GM19452 (cell line): ENCODE data around the gene LYRM4.

ENCODE experiments used
- ATAC-seq: cut with Tn5 transposase; IDR thresholded peaks from one replicate; pipeline ENCODE4 v1.9.1; 2021; ENCODE audit not compliant: unreplicated experiment

The LYRM4 gene

GRCh38 chr6:5178806-5179205 lies 81.9 kb downstream of the LYRM4 start:
- no peak for ATAC-seq

GRCh38 chr6:5175635-5176034 lies 85.1 kb downstream of the LYRM4 start:
- ATAC-seq, result no peak

DNA sequence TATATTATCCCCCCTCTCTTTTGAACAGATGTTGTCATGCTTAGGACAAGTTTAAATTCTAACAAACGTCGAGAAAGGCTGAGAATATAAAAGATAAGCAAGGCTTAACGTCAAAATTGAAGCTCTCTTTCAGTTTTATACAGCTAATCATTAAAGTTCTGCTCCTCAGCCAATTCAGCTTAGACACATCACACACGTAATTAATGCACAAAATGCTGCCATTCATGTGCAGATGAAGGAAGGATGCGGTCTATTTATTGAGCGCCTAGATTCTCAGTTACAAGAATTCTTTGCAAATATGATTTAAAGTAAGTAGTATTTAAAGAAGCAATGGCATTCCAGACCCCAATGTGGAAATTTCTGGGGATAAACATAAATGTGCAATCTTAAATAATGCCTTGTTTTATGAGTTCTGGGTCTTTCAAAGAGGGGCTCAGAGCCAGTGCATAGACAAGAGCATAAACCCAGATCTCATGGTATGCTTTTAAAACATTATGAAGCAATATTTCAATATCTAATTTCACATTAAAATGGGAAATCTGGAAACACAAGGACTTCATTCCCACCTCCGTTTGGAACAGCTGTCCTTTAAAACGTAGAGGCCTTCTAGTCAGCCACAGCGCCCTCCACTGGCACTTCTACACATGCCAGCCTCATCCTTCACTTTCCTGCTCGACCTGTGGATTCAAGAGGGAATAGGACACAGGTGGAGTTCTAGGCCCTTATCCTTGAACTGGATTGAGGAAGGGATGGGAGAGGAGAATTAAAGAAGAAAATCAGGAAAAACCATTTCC lies 85.8 kb downstream of the LYRM4 start:
- peak; percentile 3 for ATAC-seq

DNA sequence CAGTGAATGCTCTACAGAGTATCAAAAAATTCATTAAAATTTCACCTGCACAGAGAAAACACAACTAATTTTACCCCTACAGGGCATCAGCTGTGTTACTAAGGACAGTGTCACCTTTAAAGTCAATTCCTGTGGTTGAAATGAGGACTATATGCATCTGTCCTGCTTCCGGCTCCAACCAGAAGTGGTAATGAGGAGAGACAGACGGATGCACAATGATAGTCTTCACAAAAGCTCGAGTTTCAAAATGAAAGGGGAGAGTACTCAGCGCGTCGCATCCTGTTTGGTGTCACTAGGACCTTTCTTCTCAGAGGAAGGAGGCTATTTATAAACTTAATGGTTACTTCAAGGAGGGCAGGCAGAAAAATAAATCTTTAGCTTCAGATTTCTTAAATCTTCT lies 86.5 kb downstream of the LYRM4 start:
- peak; percentile 95 for ATAC-seq

GRCh38 chr6:5173810-5174209 lies 86.9 kb downstream of the LYRM4 start:
- ATAC-seq, result peak; percentile 35

DNA sequence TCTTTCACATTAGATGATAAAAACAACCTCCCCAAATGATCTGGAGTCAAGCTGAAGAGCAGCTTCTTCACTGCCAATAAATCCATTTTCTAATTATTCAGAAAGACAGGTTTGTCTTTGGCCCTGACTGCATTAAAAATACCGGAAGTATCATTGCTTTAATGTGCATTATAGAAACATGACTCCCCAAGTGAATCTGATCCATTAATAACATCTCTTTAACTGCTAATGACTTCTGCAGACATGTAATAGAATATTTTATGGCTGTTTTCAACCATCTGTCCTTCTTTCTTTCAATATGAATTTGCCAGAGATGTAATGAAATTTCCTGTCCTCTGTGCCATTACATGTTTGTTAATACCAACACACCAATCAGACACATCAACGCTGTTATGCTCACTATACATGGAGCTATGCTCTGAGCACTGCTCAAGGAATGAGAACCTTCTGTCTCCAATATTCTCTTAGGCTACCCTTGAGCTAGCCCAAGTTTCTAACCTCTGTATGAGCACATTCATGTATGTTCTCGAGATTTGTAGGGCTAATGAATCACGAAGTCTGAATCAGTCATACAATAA lies 87.8 kb downstream of the LYRM4 start:
- no peak for ATAC-seq

- ATAC-seq, result no peak
Observed at GRCh38 chr6:5172041-5172653, 88.6 kb downstream of the LYRM4 start.

GRCh38 chr6:5167501-5167900 lies 93.2 kb downstream of the LYRM4 start:
- ATAC-seq, result no peak

DNA sequence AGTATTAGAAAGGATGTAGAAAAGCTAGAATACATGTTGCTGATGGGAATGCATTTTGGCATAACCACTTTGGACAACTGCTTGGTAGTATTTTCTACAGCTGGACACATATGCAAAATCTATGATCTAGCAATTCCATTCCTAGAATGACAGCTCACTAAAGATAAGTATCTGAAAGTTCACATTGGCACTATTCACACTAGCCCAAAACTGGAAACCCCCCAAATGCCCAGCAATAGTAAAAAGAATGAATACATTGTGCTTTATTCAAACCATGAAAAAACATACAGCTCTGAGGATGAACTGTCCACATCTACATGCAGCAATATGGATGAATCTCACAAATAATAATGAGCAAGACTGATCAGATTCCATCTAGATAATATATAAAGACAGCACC lies 96.7 kb downstream of the LYRM4 start:
- no peak for ATAC-seq

- no peak for ATAC-seq
Observed at GRCh38 chr6:5163247-5163646, 97.5 kb downstream of the LYRM4 start.

DNA sequence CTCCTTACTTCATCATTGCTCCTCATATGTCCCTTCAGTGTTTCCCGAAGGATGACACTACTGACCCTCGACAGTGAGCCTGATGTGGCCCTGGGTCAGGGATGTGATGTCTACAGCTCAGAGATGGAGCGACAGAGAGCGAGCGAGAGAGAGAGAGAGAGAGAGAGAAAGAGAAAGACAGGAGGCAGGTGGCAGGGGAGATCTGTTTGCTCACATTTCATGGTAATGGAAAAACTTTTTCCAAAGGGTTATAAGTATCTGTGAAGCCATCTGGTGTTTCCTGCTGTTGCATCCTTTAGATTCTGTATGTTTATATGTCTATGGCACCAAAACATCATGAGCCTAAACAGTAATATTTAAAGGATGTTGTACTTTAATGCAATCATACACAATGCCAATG lies 98.4 kb downstream of the LYRM4 start:
- ATAC-seq, result no peak

DNA sequence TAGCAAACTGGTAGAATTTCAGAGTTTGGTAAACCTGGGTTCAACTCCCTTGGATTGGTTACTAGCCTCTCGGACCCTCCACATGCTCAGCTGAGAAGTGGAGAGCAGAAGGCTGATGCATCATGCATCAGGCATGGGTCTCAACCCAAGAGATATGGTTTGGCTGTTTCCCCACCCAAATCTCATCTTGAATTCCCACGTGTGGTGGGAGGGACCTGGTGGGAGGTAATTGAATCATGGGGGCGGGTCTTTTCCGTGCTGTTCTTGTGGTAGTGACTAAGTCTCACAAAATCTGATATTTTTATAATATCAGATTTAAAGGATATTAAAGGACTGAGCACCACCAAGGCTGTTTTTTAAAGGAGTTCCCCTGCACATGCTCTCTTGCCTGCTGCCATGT lies 100.5 kb downstream of the LYRM4 start:
- ATAC-seq, result no peak

GRCh38 chr6:5159162-5159561 lies 101.6 kb downstream of the LYRM4 start:
- no peak for ATAC-seq

DNA sequence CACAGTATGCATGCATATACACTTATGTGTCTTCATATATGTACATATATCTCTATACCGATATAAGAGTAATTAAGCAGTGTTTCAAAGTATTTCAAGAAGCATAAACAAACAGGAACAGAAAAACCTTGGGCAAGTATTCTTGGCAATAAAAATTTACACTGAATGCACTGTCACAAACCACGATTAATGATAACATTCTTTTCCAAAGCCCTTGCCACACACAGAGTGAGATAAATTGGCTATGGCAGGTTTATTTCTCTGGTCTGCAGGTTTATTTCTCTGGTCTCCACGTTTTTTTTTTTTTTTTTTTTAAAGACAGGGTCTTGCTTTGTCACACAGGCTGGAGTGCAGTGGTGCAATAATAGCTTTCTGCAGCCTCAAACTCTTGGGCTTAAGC lies 102.6 kb downstream of the LYRM4 start:
- ATAC-seq, result no peak

GRCh38 chr6:5157621-5158138 lies 103.1 kb downstream of the LYRM4 start:
- ATAC-seq, result no peak

GRCh38 chr6:5156627-5157026 lies 104.1 kb downstream of the LYRM4 start:
- ATAC-seq, result no peak

DNA sequence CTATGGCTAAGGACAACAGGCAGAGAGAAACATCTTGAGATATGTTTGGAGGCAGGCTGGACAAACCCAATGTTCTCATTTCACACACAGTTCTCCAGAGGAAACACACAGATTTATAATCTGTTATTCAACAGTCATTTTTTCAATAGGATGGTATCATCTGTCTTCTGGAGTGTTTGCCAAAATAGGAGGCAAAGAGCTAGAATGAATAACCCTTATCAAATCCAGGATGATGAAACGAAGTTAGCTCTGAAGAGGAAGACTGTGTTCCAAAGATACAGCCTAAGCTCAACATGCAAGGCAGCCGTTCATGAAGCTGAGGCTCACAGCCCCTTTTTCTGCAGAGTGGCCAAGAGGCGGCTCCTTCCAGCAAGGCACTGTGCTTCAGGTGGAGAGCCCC lies 104.8 kb downstream of the LYRM4 start:
- no peak for ATAC-seq

- no peak for ATAC-seq
Observed at GRCh38 chr6:5153186-5153585, 107.6 kb downstream of the LYRM4 start.

DNA sequence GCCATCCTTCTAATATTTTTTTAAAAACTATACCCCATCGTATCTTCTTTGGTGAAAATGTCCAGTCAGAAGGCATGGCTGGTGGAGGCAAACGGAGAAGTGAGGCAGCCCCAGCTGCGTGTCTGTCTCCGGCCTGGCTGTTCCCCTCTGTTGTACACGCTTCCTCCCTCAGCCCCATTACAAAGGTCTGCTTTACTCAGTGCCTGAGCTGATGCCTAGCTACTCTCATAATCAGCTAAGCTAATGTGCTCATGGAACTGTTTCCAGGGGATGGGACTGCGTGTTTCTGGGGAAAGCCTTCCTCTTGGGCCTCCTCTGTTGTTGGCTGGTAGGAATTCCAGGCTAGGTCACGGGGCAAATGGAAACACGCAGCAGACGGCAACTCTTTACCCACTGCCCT lies 108.3 kb downstream of the LYRM4 start:
- ATAC-seq, result no peak

DNA sequence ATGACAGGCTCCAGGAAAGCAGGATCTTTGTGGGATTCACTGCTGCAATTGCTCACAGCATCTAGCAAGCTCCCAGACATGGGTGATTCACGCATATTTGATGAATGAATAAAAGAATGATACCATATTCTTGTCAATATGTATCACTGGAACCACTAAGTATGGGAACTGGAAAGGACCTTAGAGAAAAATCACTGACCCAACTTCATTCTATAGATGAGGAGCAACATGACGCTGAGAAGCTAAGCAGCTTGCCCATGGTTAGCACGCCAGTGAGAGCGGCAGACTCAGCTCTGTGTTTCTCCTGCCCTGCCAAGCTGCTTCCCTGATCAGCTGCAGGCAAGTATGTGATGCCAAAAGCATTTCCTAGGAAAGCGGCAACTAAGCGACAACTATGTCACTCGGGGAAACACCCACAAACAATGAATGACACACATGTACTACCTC lies 108.8 kb downstream of the LYRM4 start:
- ATAC-seq, result no peak

- ATAC-seq, result no peak
Observed at GRCh38 chr6:5151360-5151954, 109.3 kb downstream of the LYRM4 start.
